Stimulated activated naive CD4-positive, alpha-beta T cell treated with Interleukin-2 at 50 U/mL for 16 hours (primary cell): ENCODE measurements around the gene ANOS1.
"Not testable (repeated sequence)": the region's sequence is repeated elsewhere in the genome, so short reads cannot be mapped to it uniquely, and the experiment has no call there.

ENCODE experiments used
- DNase-seq: peaks from one replicate; lab custom pipeline; 2025; lab: John Stamatoyannopoulos, UW

Gene ANOS1, protein sequence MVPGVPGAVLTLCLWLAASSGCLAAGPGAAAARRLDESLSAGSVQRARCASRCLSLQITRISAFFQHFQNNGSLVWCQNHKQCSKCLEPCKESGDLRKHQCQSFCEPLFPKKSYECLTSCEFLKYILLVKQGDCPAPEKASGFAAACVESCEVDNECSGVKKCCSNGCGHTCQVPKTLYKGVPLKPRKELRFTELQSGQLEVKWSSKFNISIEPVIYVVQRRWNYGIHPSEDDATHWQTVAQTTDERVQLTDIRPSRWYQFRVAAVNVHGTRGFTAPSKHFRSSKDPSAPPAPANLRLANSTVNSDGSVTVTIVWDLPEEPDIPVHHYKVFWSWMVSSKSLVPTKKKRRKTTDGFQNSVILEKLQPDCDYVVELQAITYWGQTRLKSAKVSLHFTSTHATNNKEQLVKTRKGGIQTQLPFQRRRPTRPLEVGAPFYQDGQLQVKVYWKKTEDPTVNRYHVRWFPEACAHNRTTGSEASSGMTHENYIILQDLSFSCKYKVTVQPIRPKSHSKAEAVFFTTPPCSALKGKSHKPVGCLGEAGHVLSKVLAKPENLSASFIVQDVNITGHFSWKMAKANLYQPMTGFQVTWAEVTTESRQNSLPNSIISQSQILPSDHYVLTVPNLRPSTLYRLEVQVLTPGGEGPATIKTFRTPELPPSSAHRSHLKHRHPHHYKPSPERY

DNA sequence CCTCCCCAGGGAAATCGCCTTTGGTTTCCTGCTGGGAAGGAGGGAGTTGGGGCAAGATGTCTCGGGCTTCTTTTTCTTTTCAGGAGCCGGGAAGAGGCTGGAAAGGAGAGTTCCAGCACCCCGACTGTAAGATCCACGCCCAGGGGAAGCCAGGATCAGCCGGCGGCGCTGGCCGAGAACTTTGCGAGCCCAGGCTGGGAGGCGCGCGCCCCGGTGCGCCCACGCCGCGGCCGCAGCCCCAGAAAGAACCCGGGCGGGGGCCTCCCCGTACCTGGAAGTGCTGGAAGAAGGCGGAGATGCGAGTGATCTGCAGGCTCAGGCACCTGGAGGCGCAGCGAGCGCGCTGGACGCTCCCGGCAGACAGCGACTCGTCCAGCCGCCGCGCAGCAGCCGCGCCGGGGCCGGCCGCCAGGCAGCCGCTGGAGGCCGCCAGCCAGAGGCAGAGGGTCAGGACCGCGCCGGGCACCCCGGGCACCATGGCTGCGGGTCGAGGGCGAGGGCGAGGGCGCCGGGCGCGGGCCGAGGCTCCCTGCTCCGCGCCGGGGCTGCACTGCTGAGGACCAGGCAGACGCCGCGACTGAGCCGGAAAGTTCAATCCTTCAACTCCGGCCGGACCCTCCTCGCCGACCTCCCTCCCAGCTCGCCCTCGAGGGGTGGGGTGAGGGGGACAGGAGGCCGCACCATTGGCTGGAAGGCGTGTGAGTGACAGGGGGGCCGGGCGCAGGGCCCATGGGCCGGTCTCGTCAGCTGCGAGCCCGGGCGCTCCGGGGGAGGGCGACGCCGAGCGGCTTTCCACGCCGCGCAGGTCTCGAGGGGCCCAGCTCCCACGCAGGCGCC, at the start of gene ANOS1:
TSS of gene ANOS1 (minus strand) at position 579 of the 837 bp plus-strand sequence. CDS start at position 478, 101 bp downstream.
- no peak for DNase-seq

DNA sequence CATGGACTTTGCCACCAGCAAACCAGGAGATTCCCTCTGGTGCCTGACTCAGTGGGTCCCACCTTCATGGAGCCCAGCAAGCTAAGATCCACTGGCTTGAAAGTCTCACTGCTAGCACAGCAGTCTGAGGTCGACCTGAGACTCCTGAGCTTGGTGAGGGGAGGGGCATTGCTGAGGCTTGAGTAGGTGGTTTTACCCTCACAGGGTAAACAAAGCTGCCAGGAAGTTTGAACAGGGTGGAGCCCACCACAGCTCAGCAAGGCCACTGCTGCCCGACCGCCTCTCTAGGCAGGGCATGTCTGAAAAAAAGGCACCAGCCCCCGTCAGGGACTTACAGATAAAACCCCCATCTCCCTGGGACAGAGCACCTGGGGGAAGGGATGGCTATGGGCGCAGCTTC, 41.2 kb upstream of the ANOS1 start:
- DNase-seq: no peak

DNA sequence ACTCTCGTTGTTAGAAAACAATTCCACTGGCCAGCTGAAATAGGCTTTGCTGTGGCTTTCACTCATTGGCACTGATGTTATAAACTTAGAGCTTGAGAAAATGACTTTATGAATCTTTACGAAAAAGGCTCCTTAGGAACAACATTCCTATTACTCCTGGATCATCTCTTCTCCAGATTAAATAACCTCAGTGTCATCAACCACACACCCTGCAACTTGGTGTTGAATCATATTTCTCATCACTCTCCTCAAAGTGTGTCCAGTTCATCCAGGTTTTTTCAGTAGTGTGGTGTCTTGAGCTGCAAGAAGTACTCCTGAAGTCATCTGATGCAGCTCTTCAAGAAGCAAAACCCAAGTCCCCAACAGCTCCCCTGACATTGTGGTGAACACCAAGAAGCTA, 28.1 kb upstream of the ANOS1 start:
- no peak for DNase-seq

DNA sequence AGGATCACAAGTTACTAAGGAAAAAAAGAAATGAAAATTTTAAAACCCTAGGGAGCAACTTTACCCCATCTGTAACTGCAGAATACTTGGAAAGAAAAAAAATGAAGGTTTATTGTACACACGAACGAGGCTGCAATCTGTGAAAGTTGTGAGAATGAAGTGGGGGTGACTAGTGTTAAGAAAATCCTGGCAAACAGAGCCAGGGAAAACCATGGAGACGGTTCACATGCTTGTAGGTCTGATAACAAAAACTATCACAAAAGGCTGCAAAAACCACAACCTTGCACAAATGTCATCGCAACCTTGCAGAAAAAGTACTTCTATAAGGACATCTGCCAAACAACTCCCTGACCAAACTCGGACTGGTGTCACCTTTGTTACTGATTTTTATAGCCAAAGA, 26.8 kb upstream of the ANOS1 start:
- DNase-seq: not testable (repeated sequence)

DNA sequence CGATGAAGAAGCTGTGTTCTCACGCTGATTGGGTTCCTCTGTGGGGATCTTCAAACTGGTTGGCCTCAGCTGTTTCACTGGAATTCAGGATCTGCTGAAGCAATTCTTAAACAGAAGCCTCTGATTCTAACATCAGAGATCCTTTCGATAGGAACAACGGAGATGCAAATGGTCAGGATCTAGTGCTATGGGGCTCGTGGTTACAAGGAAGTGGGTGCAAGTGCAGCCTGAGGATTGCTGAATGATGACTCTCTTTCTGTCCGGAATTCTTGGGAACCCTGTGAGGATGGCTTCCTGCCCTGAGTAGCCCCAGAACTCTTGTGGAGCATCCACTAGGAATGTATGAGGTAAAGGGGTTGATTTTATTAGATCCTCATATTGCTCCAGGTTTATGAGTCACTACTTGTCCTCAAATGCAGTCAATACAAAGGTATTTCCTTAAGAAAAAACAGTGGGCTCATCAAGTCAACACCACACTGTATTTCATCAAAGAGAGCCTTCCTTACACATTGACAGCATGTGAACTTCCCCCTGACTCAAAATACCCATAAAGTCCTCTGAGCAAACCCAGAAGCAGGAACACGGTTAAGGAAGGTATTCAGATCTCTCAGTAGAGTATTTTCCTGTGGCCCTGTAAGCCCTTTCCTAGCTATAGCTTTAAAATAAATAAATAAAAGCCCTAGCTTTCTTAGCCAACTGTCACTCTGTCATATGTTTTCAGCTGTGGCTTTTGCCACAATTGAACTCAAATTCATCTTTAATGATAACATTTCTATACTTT, 25.9 kb upstream of the ANOS1 start:
- DNase-seq: not testable (repeated sequence)

DNA sequence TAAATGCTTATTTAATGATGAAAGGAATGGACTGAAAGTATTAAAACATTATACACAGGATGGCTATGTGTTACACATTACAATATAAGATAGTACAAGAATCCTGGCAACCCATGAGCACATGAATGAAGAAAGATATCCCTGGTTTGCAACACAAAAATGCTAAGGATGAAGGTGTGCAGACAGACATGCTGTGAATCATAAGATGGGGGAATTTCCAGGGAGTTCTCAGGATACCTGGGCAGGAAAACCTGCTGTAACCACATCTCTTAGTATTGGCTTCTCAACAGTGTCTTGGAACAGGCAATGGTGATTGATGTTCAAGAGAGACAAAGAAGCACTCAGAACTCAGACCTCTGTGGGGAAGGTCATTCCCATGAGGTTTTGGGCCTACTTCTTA, 23.9 kb upstream of the ANOS1 start:
- DNase-seq: no peak

DNA sequence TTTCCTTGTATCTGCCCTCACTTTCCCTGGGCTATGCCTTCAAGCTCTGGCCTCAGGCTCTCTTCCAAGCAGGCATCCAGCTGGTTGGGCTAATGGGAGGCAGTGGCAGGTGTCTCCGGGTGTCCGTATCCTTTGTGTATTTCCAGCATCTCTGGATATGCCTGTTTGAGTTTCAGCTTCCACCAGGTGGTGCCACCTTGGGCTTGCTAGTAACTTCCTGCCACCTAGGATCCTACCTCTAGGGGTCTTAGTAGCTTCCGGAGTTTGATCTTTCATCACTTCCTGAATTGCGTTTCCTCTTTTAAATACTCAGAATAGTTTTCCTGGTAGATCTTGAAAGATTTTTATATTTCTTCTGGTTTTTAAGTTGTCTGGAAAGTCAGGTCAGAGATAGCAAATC, 23.2 kb upstream of the ANOS1 start:
- DNase-seq: no peak

DNA sequence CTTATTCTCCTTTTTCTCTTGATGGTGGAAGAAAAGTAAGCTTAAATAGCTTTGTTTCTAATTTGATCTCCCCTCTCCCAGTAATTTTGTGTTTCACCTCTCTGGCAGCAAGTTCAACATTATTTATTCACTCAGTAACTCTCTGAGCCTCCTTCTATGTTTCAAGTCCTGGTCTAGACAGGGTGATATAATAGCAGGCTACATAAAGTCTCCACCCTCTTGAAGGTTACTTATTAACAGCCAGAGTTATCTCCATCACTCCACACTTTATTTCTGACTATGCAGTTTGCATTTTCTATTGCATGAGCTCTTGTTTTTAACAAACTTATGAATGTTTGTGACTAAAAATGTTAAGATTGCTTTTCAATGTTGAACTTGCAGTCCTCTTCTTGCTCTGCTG, 17.8 kb upstream of the ANOS1 start:
- DNase-seq: no peak

DNA sequence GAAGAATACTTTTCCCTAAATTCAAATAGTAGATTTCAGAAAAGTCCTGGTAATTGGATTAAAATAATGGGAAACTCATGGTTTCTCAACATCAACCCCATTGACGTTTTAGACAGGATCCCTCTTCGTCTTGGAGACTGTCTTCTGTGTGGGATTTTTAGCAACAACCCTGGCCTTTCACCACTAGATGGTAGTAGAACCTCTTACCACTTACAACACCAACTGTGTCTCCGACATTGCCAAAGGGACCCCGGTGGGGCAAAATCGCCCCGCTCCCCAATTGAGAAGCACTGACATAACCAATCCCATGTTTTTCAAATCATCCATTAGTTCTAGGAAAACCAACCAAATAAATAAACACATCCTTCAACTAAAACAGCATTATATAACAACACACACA, 16.9 kb upstream of the ANOS1 start:
- no peak for DNase-seq

DNA sequence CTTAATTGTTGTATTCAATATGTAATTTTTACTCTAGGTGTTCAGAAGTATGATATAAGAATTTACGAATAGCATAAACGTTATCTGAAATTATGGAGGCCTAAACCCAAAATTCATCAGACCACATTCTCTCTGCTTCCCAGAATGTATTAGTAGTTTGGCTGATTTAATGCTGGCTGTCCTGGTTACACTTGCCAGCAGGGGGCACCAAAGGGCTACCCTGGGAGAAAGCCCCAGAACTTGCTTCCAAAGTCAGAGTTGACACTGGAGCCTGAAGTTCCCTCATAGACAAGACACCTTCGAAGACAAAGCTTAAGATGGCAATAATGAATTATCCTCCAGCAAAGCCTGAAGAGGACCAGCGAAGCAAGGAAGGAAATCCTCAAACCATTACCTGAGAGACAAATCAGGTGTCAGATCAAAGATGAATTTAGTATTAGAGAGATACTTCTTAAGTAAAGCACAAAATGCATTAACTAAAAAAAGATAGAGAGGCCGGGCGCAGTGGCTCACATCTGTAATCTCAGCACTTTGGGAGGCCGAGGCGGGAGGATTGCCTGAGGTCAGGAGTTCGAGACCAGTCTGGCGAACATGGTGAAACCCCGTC, 11.3 kb upstream of the ANOS1 start:
- DNase-seq: peak; percentile 46

DNA sequence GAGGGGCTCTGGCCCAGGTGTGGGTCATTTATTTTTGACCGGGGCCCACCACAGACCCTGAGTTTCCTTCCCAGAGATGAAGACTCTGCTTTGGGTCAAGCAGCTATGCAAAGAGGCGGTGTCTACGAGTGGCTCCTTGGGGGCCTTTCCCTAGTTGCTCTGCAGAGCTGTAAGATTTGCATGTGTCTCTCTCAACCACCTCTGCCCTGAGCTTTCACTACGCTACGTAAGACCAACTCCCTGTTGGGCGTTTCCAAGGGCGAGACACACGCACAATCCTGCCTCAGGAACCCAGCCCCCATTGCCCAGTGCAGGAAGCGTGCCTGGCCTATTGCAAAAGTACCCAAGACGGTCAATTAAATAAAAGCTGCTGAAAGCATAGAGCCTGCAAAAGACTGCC, 10.0 kb upstream of the ANOS1 start:
- no peak for DNase-seq

DNA sequence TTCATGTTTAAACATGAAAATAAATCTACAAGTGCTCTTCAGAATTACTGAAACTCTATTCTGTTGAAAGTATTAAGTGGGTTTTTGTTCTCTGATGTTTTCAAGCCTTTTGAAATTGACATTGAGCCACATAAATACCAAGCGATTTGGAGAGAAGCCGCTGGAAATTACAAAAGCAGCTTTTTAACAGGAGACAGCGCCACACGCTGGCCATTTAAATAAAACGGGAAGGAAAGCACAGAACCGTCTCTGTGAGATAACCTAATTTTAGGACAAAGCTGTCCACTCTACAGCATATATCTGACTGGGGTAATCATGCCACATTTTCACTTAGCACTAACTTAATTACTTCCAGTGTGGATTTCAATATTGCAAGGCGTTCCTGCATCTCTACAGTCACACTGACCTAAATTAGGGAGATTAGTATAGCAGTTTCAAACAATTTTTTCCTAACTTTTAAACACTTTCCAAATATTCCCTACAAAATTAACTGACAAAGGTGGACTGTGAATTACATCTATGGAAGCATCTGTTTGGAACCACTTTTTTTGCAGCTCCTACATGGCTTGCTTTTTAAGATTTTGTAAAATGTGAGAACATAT, 6.8 kb upstream of the ANOS1 start:
- no peak for DNase-seq

DNA sequence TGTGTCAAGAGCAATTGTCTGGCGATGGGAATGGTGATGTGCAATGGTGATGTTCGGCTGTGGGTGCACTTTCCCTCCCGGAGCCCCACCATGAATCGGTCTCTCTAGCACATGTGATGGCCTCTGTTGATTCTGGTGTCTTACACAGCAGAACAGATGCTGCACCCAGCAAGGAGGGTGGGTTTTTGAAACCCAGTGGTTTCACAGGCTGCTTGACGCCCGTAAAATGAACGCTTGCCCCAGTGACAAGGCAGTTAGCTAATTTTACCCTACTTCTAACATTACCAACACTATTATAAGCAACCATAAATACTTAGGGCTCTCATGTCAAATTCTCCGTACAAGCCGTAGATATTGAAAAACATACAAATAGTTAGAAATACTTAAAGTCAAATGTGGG, 5.9 kb upstream of the ANOS1 start:
- DNase-seq: no peak

DNA sequence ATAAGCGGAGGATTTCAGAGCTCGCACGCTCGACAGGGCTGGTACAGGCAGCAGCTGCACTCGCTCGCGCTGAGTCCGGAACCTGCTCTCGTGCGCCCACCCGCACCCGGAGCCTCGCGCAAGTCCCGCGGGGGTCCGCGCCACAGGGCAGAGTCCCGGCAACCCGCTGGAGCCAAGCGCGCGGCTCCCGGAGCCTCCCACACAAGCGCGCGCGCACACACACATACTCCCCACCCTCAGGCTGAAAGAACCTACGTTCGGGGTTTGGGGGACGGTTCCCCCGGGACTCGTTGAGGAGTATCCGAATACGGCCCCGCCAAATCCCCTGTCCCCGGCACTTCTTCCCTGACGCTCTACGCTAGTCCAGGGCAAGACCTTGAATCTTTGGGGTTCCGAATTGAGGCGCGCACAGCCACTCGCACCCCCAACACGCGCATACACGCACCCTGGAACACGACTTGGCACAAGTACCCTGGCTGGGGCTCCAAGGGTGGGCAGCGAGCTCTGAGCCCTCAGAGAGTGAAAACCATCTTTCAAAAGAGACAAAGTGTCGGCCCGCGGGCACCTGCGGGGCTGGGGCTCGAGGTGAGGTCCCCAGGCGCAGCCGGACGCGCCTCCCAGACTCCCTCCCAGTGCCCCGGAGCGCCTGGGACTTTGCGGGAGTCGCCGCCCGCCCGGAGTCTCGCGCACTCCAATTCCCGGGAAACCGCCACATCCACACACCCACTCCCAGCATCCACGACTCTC, 952 bp downstream of the ANOS1 start:
- no peak for DNase-seq

DNA sequence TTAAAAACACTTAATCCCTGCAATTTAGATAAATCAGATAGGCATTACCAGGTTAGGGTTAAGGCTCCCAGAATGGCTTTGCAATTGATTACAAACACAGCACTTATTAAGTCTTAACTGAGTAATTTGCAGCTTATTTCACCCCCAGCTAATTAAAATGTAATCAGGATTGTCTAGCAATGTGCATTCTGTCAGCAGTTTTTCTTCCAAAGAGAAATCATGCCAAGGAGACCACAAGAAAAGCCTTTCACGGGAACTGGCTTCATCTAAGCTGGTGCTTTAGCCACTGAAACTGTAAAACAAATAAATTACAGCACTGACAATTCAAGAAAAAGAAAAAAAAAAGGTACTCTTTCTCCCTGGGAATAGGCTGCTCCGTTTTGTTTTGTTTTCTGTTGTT, 2.1 kb downstream of the ANOS1 start:
- DNase-seq: no peak

DNA sequence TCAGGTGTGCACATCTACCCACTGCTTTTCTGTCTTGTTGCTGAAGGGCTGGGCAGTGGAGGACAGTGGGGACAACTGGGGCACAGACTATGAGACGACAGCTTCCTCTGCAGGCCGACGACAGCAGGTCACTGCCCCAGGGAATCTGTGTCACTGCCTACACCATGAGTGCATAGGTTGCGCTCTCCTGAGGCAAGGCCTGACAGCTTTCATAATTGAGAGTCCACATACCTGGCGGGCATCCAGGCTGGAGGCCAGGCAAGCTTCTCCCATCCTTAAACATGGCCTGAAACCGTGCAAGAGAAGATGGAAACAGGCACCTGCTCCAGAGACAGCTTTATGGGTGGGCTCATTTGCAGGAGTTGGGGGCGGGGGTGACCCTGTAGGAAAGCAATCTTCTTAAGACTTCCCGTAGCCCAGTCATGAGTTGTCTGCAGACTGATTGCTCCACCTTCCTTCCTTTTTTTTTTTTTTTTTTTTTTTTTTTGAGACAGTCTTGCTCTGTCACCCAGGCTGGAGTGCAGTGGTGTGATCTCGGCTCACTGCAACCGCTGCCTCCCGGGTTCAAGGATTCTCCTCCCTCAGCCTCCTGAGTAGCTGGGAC, 2.9 kb downstream of the ANOS1 start:
- DNase-seq: no peak

DNA sequence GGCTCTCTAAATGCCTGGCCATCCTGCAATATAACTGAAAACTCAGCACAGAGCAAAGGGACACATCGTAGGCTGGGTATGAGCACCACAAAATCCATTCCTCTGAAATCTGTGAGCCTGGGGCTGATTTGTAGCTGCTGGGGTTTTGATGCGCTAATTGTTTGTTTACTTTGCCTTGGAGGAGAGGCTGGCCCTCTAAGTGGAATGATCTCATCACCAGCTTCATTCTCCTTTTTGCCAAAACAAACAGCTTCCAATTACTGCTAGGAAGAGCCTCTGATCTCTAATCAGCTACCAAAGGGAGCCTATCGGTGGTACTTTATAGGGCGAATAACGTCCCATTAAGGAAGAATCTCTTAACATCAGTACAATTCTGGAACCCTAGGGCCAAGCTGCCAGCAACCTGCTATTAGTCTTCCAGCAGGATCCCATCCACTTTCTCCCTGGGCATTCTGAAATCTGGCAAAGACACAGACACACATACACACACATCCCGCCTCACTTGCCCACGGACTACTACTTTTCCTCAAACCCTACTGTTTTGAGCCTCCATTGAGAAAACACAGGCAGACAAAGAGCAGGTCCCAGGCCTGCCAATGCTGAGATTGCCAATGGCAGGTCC, 5.8 kb downstream of the ANOS1 start:
- no peak for DNase-seq

DNA sequence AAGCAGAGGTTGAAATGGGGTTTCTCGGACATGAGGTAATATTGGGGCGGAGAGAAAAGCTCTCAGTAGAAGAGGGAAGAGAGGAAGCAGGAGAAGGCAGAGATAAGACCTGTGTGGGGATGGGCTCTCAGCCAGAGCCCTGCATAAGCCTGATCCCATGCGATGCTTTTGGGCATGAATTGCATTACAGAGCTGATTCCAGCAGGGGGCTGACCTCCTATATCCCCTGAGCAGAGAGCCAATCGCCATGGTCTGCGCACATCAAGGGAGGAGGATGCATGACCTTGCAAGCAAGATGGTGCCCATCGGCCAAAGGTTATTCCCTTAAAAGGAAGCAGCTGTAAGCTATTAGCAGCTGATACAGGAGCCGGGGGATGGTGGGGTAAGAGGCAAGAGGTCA, 7.6 kb downstream of the ANOS1 start:
- no peak for DNase-seq

DNA sequence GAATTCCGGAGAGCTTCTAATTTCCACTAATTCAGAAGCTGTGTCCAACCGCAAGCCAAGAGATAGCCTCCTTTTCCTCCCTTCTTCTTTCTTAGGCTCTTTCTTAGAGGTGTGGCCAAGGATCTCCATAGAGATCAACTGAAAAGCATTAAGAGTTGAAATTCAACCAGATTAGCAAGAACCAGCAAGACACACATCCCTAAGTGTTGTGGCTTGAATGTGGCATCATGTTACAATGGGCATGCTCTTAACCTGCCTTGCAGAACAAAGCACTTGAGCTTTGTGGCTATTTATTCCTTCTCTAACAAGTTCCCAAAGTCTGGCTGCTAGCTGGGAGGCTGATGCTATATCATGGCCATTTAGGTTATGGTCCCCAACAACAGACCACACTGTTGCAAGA, 10.4 kb downstream of the ANOS1 start:
- DNase-seq: no peak

DNA sequence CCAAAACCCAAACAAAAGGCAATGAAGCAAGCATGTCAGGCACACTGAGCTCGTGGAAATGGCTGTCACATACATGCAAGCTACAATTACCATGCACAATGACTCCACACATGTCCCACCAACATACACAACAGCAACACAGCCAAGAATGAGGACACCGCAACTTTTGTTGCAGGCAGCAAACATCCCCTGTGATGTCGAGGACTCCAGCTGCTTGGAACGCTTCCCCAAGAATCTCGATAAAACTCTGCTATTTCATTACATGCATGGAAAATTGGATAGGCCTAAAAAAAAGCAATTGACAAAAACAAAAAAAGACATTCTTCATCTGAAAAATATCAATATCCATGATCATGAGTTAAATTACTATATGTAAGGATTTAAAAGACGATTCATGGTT, 11.8 kb downstream of the ANOS1 start:
- no peak for DNase-seq
